H1 (cell line): Measurements from ENCODE around the gene NAT8L. TPM values are rescaled to one million over a fixed set of nuclear protein-coding genes. Genes with fewer than 3 reads are reported as not detected.
A peak's percentile ranks its signal among the peaks of the same experiment; 100 is the strongest.

Experiments used
- CBX5 ChIP-seq: fragments of 300-800, 300-1000 bp; sonication (generic); IDR thresholded peaks from 2 replicates; pipeline ENCODE4 v1.7.1; 2016; ENCODE audit warnings: antibody characterized with exemption, low read length, low read depth
- CHD7 ChIP-seq: fragments of 300-600 bp; sonication (generic); IDR thresholded peaks from 2 replicates; pipeline ENCODE4 v1.7.1; 2012; ENCODE audit warnings: low read length, moderate library complexity, mild to moderate bottlenecking, inconsistent platforms; ENCODE audit not compliant: insufficient replicate concordance
- E2F6 ChIP-seq: IDR thresholded peaks from 2 replicates; pipeline ENCODE4 v1.6.1; 2012; ENCODE audit warnings: inconsistent platforms
- EGR1 ChIP-seq: IDR thresholded peaks from 2 replicates; pipeline ENCODE4 v1.6.1; 2011; ENCODE audit warnings: low read depth, low read length, borderline replicate concordance
- GABPA ChIP-seq: IDR thresholded peaks from 2 replicates; pipeline ENCODE4 v1.6.1; 2011; ENCODE audit warnings: mild to moderate bottlenecking, low read length, moderate library complexity, borderline replicate concordance; ENCODE audit not compliant: insufficient read depth
- HDAC6 ChIP-seq: IDR thresholded peaks from one replicate; pipeline ENCODE4 v1.7.1; 2012; ENCODE audit warnings: low read depth, mild to moderate bottlenecking, inconsistent platforms, low read length, moderate library complexity
- KDM1A ChIP-seq: fragments of 200-600, 300-600 bp; sonication (generic); IDR thresholded peaks from 2 replicates; pipeline ENCODE4 v1.7.1; 2016; ENCODE audit warnings: mild to moderate bottlenecking, low read length, borderline replicate concordance
- SIN3A ChIP-seq, 2 experiments: IDR thresholded peaks in 1 of 2; conservative IDR thresholded peaks in 1 of 2; 2 replicates each; pipeline ENCODE4 v1.6.1; 2011 to 2012; ENCODE audit warnings: low read length in 2 of 2, improper control_type of control experiment in 1 of 2, low read depth in 1 of 2, mild to moderate bottlenecking in 1 of 2
- TAF1 ChIP-seq: IDR thresholded peaks from 2 replicates; pipeline ENCODE4 v1.6.1; 2011; ENCODE audit warnings: mild to moderate bottlenecking, low read depth, low read length
- polyA plus RNA-seq, 7 experiments: library from polyadenylated mRNA; depleted of rRNA in 3 of 7; stranded (reverse) in 5 of 7; unstranded in 2 of 7; fragments of >200 nt in 5 of 7; fragments of 200-250 nt in 2 of 7; gene quantifications; 1 replicate in 5 of 7; 2 replicates in 1 of 7; 4 replicates in 1 of 7; pipeline versions ENCODE4 v1.2.1 to v1.2.3, GENCODE V29; 2011 to 2013; ENCODE audit warnings: missing spikeins in 2 of 7, mixed read lengths in 2 of 7
- total RNA-seq: library from RNA; stranded (reverse); fragmentation: NEBNext Ultra II Directional; extraction: Animal tissue kit (Norgen Biotek cat#: 25700); gene quantifications from 2 replicates; pipeline ENCODE4 v1.2.1, GENCODE V29; 2021

Gene NAT8L
- total and polyA plus RNA-seq, 2 of the 8 experiments (the other 6 are each of a cell fraction or from before 2014, with no cell fraction given), result 10.8 TPM

GRCh38 chr4:2059046-2059725 is at the start of gene NAT8L (continued):
- TF ChIP-seq CHD7 (no peak), TAF1 (peak; percentile 42; the same call in 1 of the 2 replicates), HDAC6 (no peak), CBX5 (no peak), EGR1 (peak; percentile 90), KDM1A (no peak), E2F6 (0 out of 2 replicates have a peak, but pooled peaks have one; percentile 17), GABPA (no peak), SIN3A (conservative IDR thresholded peaks at IDR 0.05 in 1 of 2, IDR thresholded peaks at IDR 0.05 in 1 of 2; ENCODE audit: low read depth in 1 of 2, low read length in 2 of 2) (no peak; a peak in 1 of 4 replicates)
